ENCODE data around the gene CRHR2.

Gene CRHR2

GRCh38 chr7:30683306-30683705 is 1.1 kb upstream of the CRHR2 start:
- DNase-seq (ENCODE audit: low read depth in 2 of 3, low spot score in 1 of 3), result no peak

- DNase-seq (ENCODE audit: low read depth in 2 of 3, low spot score in 1 of 3), result no peak
These were observed 443 bp downstream of the CRHR2 start for GRCh38 chr7:30681815-30682211.

DNA sequence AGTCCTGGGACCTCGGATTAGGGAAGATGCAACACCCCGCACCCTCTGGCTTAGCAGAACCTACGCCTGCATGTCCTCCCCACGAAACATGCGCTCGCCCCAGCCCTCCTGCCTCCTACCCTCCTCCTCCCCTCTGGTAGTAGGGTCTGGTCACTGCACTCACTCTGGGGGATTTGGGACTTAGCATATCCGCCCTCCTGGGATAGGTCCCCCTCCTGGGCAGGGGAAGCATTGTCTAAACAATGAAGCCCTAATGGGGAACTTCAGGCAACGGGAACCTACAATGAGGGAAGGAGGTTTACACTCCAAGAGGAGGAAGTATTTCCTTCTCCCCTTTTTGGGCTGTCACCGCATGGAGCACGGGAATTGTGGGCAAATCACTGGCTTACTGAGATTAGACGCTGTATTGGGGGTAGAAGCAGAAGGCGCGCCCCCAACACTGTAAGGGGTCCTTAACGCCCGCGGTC is 892 bp downstream of the CRHR2 start:
- no peak for DNase-seq (ENCODE audit: low read depth in 2 of 3, low spot score in 1 of 3)

DNA sequence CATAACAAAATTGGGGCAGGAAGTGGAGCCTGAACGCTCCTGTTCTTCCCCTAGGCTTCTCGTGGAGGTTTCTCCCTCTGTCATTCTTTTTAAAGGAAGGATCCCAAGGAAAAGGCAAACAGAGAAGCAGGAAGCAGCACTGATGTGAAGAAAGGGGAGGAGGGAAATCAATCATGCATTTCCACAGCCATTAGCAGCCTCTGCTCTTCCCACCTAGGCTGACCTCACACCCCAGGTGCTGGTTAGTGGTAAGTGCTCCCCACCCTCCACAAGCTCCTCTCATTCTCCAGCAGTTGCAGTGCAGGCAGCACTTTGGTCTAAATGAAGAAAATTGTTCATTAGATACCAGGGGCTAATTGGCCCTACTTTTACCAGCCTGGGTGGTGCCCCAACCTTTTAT is 2.6 kb downstream of the CRHR2 start:
- DNase-seq (ENCODE audit: low read depth in 2 of 3, low spot score in 1 of 3), result no peak

GRCh38 chr7:30678805-30679204 is 3.5 kb downstream of the CRHR2 start:
- DNase-seq (ENCODE audit: low read depth in 2 of 3, low spot score in 1 of 3), result no peak

DNA sequence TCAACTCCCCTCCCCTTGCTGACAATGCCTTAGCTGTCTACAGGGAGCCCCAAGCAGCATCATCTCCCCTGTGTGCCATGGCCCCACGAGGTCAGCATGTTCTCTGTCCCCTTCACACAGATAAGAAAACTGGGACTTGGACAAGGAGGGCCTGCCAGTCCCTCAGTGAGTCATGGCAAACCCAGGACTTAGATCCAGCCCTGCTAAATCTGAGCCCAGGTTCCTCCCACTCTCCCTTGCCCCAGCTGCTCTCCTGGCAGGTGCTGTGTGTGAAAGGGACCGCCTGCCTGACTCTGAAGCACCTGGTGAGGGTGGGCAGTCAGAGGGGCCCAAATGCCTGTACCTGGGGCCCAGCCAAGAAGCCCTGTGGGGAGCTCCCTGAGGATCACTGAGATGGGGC is 7.4 kb downstream of the CRHR2 start:
- no peak for DNase-seq (ENCODE audit: low read depth in 2 of 3, low spot score in 1 of 3)

DNA sequence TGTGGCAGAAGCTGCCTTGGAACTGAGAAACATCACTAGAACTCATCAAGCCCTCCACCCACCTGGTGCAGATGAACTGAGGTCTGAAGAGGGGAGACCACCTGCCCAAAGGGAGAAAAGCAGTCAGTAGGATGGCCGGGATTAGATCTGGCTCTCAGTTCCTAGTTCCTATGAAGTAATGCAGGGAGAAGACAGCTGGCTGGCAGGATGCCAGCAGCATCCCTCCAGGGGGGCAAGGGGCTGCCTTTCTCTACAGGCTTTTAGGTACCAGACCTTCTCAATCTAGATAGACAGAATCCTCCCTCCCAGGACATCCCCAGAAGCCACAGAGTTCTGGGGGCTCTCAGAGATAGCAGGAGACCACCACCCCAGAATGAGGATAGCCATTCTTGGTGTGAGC is 7.8 kb downstream of the CRHR2 start:
- DNase-seq (ENCODE audit: low read depth in 2 of 3, low spot score in 1 of 3), result no peak

DNA sequence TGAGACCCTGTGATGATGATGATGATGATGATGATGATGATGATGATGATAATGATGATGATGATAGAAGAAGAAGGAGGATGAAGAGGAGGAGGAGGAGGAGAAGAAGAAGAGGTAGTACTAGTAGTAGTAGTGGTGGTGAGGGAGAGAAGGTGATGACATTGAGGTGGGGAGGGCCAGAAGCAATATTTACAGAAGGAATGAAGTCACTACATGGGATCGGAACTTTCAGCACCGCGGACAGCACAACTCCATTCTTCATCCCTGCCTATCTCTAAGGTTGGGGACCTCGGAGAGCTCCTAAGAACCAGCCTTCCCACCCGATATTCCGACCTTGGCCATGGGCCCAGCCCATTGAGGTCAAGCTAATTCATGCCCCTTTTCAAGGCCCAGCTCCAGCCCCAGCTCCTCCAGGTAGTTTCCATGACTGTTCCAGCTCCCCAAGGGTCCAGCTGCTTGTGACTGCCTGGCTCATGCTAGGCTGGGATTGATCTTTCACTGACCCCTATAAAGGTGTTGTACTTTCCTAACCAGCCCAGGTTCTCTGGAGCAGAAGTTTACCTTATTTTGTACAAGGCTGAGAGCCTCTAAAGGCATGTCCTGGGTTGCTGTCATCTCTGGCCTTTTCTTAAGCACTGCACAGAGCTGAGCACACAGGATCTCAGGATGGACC is 10.3 kb downstream of the CRHR2 start:
- no peak for DNase-seq (ENCODE audit: low read depth in 2 of 3, low spot score in 1 of 3)

GRCh38 chr7:30668102-30668501 is 14.2 kb downstream of the CRHR2 start:
- no peak for DNase-seq (ENCODE audit: low read depth in 2 of 3, low spot score in 1 of 3)

- no peak for DNase-seq (ENCODE audit: low read depth in 2 of 3, low spot score in 1 of 3)
These were observed 15.1 kb downstream of the CRHR2 start for GRCh38 chr7:30667172-30667571.

DNA sequence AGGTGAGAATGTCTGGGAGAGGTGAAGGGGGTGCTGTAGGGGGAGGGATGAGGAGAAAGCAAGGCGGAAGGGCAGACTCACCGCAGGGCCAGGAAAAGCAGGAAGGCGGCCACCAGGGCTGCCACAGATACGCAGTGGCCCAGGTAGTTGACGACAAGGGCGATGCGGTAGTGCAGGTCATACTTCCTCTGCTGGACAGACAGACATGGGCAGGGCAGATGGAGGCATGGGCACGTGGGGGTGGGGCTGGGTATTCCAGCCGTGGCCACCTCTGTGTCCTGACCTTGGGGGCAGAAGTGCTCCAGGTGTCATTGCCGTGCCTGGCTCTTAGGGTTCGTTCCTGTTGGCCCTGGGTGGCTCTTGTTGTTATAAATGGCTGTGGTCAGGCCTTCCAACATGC is 16.8 kb downstream of the CRHR2 start:
- DNase-seq (ENCODE audit: low read depth in 2 of 3, low spot score in 1 of 3), result no peak

DNA sequence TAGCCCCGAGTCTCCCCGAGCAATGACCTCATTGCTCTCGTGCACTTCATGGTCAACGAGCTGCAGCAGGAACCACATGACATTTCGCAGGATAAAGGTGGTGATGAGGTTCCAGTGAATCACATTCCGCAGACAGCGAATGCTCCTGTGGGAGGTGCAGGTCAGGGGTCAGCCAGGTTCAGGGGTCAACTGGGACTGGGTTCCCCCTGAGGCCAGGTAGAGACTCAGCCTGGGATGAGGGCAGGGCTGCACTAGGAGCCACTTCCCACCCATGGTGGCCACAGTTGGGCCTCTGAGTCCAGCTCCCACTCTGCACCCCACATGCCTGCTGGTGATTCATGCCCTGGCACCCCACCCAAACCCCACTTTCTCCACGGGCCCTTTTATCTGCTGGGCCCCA is 17.2 kb downstream of the CRHR2 start:
- DNase-seq (ENCODE audit: low read depth in 2 of 3, low spot score in 1 of 3), result no peak

DNA sequence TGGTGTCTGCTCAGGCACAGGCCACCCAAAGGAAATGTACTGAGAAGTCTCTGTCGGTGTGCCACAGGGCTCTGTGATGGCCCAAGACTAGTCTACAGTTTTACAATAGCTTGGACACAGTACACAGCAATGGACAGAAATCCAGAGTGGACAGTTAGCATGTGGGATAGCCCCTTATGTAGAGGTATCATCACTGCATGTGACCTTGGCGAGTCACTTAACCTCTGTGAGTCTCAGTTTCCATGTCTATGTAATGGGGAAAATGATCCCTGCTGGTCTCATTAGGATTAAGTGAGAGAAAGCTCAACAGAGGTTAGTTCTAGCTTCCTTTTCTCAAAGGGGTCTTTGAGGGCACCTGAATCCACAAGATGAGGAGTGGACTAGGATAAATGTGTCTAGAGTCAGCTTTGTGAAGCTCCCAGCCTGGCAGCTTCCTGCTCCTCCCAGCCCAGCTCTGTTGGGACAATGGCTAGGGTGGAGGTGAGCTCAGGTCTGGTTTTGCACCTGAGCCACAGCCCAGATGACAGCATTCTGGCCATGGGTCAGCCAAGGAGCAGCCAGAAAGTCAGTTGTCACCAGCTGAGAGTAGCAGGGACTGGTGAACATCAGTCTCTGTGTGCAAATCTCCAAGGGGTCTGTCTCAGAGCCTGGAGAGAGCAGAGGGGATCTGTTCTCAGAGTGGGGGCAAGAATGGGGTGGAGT is 17.9 kb downstream of the CRHR2 start:
- no peak for DNase-seq (ENCODE audit: low read depth in 2 of 3, low spot score in 1 of 3)

DNA sequence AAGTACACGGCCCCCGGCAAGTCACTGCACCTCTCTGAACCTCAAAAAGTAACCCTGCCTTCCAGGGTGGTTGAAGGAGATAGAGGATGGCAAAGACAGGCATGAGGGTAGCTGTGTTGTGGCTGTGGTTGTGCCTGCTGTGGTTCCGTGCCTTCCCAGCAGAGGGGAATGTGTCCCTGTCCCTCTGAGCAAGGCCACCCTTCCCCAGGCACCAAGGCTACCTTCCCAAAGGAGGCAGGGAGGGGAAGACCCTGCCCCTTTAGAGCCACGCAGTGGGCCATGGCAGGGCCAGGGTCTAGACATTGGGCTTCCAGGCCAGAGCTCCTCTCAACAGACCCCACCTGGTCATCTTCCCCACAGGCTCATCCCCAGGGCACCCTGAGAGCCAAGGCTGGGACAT is 18.8 kb downstream of the CRHR2 start:
- no peak for DNase-seq (ENCODE audit: low read depth in 2 of 3, low spot score in 1 of 3)

GRCh38 chr7:30662431-30662939 is 19.8 kb downstream of the CRHR2 start:
- DNase-seq (ENCODE audit: low read depth in 2 of 3, low spot score in 1 of 3), result no peak

DNA sequence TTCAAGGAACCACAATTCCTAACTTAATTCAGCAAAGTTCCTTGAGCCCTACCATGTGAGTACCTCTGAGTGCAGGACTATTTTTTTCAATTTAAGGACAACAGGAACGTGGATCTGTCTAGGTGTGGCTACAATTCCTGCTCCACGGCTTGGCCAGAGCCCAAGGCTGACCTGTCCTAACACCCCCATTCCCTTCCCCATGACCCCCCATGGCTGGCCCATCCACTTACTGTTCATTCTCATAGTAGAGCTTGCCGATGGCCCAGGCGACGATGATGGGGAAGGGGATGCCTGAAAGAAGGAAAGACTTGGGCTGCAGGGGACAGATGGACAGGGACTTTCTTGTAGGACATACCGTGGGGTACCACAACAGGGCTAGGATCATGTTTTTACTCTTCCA is 20.3 kb downstream of the CRHR2 start:
- DNase-seq (ENCODE audit: low read depth in 2 of 3, low spot score in 1 of 3), result no peak

DNA sequence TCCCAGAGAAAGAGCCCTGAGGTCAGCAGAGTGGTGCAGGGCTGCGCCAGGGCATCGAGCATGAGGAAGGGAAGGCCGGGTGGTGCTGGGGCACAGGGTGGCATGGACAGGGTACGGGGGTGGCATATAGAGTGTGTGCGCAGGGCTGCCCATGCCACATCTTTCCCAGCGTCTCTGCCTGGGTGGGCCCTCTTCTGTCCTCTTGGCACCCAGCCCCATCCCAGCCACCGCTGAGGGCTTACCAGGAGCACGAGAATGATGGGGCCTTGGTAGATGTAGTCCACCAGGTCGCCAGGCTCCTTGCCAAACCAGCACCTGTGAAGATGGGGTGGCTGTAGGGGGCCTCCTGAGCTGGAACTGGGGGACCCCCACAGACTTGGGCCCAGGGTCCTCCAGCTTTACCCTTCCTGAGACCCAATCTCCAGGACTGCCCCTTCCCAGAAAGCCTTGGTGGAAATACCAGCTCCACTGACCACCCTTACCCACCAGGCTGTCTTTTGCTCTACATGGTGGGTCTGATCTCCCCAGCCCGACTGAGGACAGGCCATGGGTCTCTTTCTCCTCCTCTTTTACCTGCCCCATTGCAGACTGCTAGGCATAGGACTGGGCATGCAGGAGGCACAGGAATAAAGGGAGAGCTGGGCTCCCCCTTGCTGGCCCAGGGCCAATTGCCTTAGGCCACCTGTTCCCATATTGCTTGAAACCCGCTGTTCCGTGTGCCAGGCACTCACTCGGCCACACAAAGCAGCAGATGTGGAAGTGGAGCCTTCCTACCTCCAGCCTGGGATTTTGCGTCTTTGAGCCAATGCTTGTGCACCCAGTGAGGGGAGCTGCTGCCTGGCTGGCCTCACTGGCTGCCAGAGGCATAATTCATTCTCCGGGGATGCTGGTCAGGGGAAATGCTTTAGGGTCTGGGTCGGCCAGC is 21.7 kb downstream of the CRHR2 start:
- DNase-seq (ENCODE audit: low read depth in 2 of 3, low spot score in 1 of 3), result no peak

DNA sequence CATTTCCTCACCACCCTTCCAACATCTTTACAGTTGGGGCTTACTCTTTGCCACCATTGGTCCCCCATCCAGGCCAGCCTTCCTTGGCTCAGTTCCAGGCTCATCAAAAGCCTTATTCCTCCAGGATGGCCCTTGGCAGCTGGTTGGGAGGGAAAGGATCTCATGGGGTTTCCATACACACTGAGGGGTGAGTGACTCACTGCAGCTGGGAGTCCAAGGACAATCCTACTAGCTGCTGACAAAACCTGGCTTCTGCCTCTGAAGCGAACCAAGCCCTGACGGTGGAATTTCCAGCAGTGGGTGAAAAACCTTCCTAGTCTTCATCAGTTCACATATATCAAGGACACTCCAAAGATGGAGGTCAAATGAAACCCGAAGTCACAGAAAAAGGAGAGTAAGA is 22.9 kb downstream of the CRHR2 start:
- no peak for DNase-seq (ENCODE audit: low read depth in 2 of 3, low spot score in 1 of 3)

- DNase-seq (ENCODE audit: low read depth in 2 of 3, low spot score in 1 of 3), result no peak
These were observed 23.7 kb downstream of the CRHR2 start for GRCh38 chr7:30658479-30659074.

GRCh38 chr7:30657131-30657530 is 25.1 kb downstream of the CRHR2 start:
- DNase-seq (ENCODE audit: low read depth in 2 of 3, low spot score in 1 of 3), result no peak

All from stimulated activated CD4-positive, alpha-beta T cell treated with anti-CD3 and anti-CD28 coated beads, Interleukin-12 subunit alpha, Interleukin-12 subunit beta, amount 100 ng/mL, for 48 hours (primary cell).